GM19240 (cell line): ENCODE measurements around the gene ELP2.
"Not testable (repeated sequence)": the region's sequence is repeated elsewhere in the genome, so short reads cannot be mapped to it uniquely, and the experiment has no call there.

Source experiments
- DNase-seq: peaks from one replicate; pipeline ENCODE4 v3.0.0; 2011; ENCODE audit warnings: low spot score; ENCODE audit not compliant: insufficient read length

The ELP2 gene

GRCh38 chr18:36158266-36158867 is 28.7 kb downstream of the ELP2 start:
- DNase-seq: no peak

GRCh38 chr18:36160959-36161371 is 31.3 kb downstream of the ELP2 start:
- DNase-seq: no peak

- no peak for DNase-seq
Observed at GRCh38 chr18:36162981-36163380, 33.3 kb downstream of the ELP2 start.

GRCh38 chr18:36167692-36168218 is 38.1 kb downstream of the ELP2 start:
- no peak for DNase-seq

GRCh38 chr18:36168296-36168695 is 38.6 kb downstream of the ELP2 start:
- DNase-seq: not testable (repeated sequence)

GRCh38 chr18:36169938-36170337 is 40.2 kb downstream of the ELP2 start:
- DNase-seq: no peak

GRCh38 chr18:36175481-36175880 is 45.8 kb downstream of the ELP2 start:
- DNase-seq: no peak

- no peak for DNase-seq
Observed at GRCh38 chr18:36176177-36176584, 46.5 kb downstream of the ELP2 start.

- no peak for DNase-seq
Observed at GRCh38 chr18:36176711-36177110, 47.0 kb downstream of the ELP2 start.

- DNase-seq: no peak
Observed at GRCh38 chr18:36177913-36178312, 48.2 kb downstream of the ELP2 start.

GRCh38 chr18:36179562-36180355 is 50.1 kb downstream of the ELP2 start:
- no peak for DNase-seq

- no peak for DNase-seq
Observed at GRCh38 chr18:36181441-36181840, 51.7 kb downstream of the ELP2 start.

- DNase-seq: no peak
Observed at GRCh38 chr18:36181898-36182506, 52.3 kb downstream of the ELP2 start.

GRCh38 chr18:36183033-36183432 is 53.3 kb downstream of the ELP2 start:
- no peak for DNase-seq

GRCh38 chr18:36183987-36184386 is 54.3 kb downstream of the ELP2 start:
- no peak for DNase-seq

- no peak for DNase-seq
Observed at GRCh38 chr18:36185157-36185556, 55.5 kb downstream of the ELP2 start.

- no peak for DNase-seq
Observed at GRCh38 chr18:36185901-36186460, 56.3 kb downstream of the ELP2 start.

GRCh38 chr18:36186461-36187192 is 56.9 kb downstream of the ELP2 start:
- DNase-seq: no peak

- DNase-seq: no peak
Observed at GRCh38 chr18:36187193-36187825, 57.6 kb downstream of the ELP2 start, which contains the start of gene MOCOS. Gene MOCOS (plus strand): TSS chr18:36187497. CDS start chr18:36187540, 43 bp downstream.

- no peak for DNase-seq
Observed at GRCh38 chr18:36187826-36188721, 58.4 kb downstream of the ELP2 start.
